ENCODE measurements around the gene TNFAIP2. TPM values are rescaled to one million over a fixed set of nuclear protein-coding genes. Genes with fewer than 3 reads are reported as not detected.

Gene TNFAIP2
- total and polyA plus RNA-seq, 9 of the 15 experiments (the other 6 are each of a cell fraction or from before 2014, with no cell fraction given): 22.6 to 68.6 (median 44.6) TPM

DNA sequence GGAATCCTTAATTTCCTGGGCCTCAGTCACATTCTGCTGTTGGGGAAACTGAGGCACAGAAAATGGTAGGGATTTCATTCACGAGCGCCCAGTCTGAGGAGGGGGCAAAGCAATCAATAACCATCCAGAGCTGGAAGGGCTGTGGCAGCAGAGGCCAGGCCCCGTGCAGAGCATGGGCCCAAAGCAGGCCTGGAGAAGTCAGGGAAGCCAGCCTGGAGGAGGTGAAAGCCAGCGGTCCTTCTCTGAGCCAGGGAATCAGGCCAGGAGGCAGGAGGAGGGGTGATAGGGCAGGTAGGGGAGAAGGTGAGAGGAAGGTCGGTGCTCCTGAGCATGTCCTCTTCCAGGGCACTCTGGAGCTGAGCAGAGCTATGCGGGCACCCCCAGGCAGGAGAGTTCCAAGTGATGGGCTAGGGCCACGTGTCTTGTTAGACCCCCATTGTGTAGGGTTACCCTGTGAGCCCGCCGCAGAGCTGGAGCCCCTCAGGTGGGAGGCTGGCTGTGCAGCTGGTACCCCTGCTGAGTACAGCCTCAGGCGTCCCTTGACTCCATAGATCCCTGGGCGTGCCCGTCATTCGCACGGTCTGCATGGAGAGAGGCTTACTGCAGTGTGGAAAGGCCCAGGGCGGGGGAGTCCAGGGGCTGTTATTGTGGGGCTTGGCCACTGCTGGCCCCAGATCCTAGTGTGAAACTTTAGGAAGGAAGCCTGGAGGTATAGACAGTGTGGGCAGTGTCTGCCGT, 4.8 kb downstream of the TNFAIP2 start:
- no peak for DNase-seq (ENCODE audit: extremely low read depth in 1 of 4, low spot score in 3 of 4)
- Histone ChIP-seq H3K79me2 (ENCODE audit: control insufficient read depth, insufficient read depth, low read length) (peaks cover 21% of the 10 kb centered on the region), H2AFZ (ENCODE audit: low read depth, low read length) (no peak overlapping the region), H3K4me2 (ENCODE audit: insufficient read depth, low read length) (no peak overlapping the region), H3K4me1 (replicated peaks in 1 of 2; ENCODE audit: control insufficient read depth in 2 of 2, insufficient read depth in 2 of 2, low read length in 2 of 2) (peaks cover 0 to 61% of the 10 kb centered on the region in 2 experiments; a peak in 4 of 5 replicates), H3K36me3 (ENCODE audit: control insufficient read depth, insufficient read depth, low read length) (peaks cover 53% of the 10 kb centered on the region; the same call in 2 of the 3 replicates), H3K27me3 (ENCODE audit: control insufficient read depth in 2 of 2, insufficient read depth in 2 of 2, low read length in 2 of 2) (no peaks in the 10 kb centered on the region), H3K9me3 (replicated peaks; ENCODE audit: control insufficient read depth, insufficient read depth, low read depth, low read length) (no peaks in the 10 kb centered on the region), H4K20me1 (replicated peaks; ENCODE audit: control insufficient read depth, insufficient read depth, low read length) (no peaks in the 10 kb centered on the region), H3K9me1 (ENCODE audit: control insufficient read depth, insufficient read depth, low read length) (no peaks in the 10 kb centered on the region), H3K27ac (ENCODE audit: extremely low read depth, low read depth, low read length) (no peak overlapping the region), H3K4me3 (no peak overlapping the region), H3K9ac (ENCODE audit: insufficient read depth in 1 of 2, low read depth in 2 of 2, low read length in 2 of 2) (no peak overlapping the region; a peak in 1 of 4 replicates)
- intact Hi-C loops (cut with micrococcal nuclease) (no loop called here), in situ Hi-C loops (cut with MboI) (no loop called here)
- TF ChIP-seq ZNF121 (CRISPR knock-in tag; conservative IDR thresholded peaks at IDR 0.05) (no peak), BCOR (IDR thresholded peaks at IDR 0.05) (peak; percentile 42; the same call in 1 of the 2 replicates), ZFP36 (IDR thresholded peaks at IDR 0.05; ENCODE audit: low read depth, low read length, partially characterized antibody) (peak; percentile 89), MEIS2 (IDR thresholded peaks at IDR 0.05; ENCODE audit: partially characterized antibody) (no peak), MEF2D (tag; conservative IDR thresholded peaks at IDR 0.05; ENCODE audit: low read depth) (no peak), POLR2G (IDR thresholded peaks at IDR 0.05; ENCODE audit: low read depth, low read length) (0 out of 2 replicates have a peak, but pooled peaks have one; percentile 9), NFRKB (IDR thresholded peaks at IDR 0.05; ENCODE audit: low read depth) (no peak), ZNF764 (CRISPR knock-in tag; IDR thresholded peaks at IDR 0.05; ENCODE audit: low read depth) (no peak), FUS (optimal IDR thresholded peaks at IDR 0.05; ENCODE audit: low read depth, low read length) (no peak), CBFA2T3 (IDR thresholded peaks at IDR 0.05) (no peak)
- TF ChIP-seq, protein P1, sequence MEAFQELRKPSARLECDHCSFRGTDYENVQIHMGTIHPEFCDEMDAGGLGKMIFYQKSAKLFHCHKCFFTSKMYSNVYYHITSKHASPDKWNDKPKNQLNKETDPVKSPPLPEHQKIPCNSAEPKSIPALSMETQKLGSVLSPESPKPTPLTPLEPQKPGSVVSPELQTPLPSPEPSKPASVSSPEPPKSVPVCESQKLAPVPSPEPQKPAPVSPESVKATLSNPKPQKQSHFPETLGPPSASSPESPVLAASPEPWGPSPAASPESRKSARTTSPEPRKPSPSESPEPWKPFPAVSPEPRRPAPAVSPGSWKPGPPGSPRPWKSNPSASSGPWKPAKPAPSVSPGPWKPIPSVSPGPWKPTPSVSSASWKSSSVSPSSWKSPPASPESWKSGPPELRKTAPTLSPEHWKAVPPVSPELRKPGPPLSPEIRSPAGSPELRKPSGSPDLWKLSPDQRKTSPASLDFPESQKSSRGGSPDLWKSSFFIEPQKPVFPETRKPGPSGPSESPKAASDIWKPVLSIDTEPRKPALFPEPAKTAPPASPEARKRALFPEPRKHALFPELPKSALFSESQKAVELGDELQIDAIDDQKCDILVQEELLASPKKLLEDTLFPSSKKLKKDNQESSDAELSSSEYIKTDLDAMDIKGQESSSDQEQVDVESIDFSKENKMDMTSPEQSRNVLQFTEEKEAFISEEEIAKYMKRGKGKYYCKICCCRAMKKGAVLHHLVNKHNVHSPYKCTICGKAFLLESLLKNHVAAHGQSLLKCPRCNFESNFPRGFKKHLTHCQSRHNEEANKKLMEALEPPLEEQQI (IDR thresholded peaks at IDR 0.05): no peak
- TF ChIP-seq, protein P2, sequence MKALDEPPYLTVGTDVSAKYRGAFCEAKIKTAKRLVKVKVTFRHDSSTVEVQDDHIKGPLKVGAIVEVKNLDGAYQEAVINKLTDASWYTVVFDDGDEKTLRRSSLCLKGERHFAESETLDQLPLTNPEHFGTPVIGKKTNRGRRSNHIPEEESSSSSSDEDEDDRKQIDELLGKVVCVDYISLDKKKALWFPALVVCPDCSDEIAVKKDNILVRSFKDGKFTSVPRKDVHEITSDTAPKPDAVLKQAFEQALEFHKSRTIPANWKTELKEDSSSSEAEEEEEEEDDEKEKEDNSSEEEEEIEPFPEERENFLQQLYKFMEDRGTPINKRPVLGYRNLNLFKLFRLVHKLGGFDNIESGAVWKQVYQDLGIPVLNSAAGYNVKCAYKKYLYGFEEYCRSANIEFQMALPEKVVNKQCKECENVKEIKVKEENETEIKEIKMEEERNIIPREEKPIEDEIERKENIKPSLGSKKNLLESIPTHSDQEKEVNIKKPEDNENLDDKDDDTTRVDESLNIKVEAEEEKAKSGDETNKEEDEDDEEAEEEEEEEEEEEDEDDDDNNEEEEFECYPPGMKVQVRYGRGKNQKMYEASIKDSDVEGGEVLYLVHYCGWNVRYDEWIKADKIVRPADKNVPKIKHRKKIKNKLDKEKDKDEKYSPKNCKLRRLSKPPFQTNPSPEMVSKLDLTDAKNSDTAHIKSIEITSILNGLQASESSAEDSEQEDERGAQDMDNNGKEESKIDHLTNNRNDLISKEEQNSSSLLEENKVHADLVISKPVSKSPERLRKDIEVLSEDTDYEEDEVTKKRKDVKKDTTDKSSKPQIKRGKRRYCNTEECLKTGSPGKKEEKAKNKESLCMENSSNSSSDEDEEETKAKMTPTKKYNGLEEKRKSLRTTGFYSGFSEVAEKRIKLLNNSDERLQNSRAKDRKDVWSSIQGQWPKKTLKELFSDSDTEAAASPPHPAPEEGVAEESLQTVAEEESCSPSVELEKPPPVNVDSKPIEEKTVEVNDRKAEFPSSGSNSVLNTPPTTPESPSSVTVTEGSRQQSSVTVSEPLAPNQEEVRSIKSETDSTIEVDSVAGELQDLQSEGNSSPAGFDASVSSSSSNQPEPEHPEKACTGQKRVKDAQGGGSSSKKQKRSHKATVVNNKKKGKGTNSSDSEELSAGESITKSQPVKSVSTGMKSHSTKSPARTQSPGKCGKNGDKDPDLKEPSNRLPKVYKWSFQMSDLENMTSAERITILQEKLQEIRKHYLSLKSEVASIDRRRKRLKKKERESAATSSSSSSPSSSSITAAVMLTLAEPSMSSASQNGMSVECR (CRISPR knock-in tag; IDR thresholded peaks at IDR 0.05): no peak
- FAIRE-seq: no peak
- WGBS (ENCODE audit: insufficient coverage, low coverage, missing lambda C conversion rate): 81% methylated on average over 8 of the region's 16 CpGs
- ChIA-PET CTCF (ENCODE audit: low intra/inter-chr PET ratio) (interaction anchor here (0.6 kb wide), 1 partner anchor 11 kb away, joined by 3 read pairs; no protein-coding TSS in a partner anchor), POLR2A (interaction anchor here (0.6 to 0.8 kb wide), 3 partner anchors 99 to 206 kb away, joined by 3 to 4 read pairs (median 3); partner anchors contain the start of gene EIF5)
- BruUV-seq (replicated peaks): no TSS peak
- ATAC-seq: no peak

Data from K562 (cell line).